Mucosa of stomach (tissue), 1 donor: ENCODE measurements around the gene ZNF512.
"Not testable (repeated sequence)": the region's sequence is repeated elsewhere in the genome, so short reads cannot be mapped to it uniquely, and the experiment has no call there.

Experiments used
- H3K27me3 ChIP-seq: one replicate; pipeline ENCODE4 v1.7.0; 2013; ENCODE audit warnings: mild to moderate bottlenecking, low read length; ENCODE audit not compliant: control insufficient read depth, insufficient read depth
- H3K36me3 ChIP-seq: one replicate; pipeline ENCODE4 v1.7.0; 2013; ENCODE audit warnings: low read length; ENCODE audit not compliant: control insufficient read depth, insufficient read depth
- H3K4me1 ChIP-seq: one replicate; pipeline ENCODE4 v1.7.0; 2013; ENCODE audit warnings: mild to moderate bottlenecking, low read length; ENCODE audit not compliant: control insufficient read depth, insufficient read depth
- H3K4me3 ChIP-seq: one replicate; pipeline ENCODE4 v1.7.0; 2013; ENCODE audit warnings: low read length
- H3K9ac ChIP-seq: one replicate; pipeline ENCODE4 v1.7.0; 2013; ENCODE audit warnings: mild to moderate bottlenecking, low read length, moderate library complexity
- H3K9me3 ChIP-seq: one replicate; pipeline ENCODE4 v1.7.0; 2013; ENCODE audit warnings: mild to moderate bottlenecking, low read length, moderate library complexity; ENCODE audit not compliant: control insufficient read depth
- donor health status: Pancreatic carcinoma.

Gene ZNF512, protein sequence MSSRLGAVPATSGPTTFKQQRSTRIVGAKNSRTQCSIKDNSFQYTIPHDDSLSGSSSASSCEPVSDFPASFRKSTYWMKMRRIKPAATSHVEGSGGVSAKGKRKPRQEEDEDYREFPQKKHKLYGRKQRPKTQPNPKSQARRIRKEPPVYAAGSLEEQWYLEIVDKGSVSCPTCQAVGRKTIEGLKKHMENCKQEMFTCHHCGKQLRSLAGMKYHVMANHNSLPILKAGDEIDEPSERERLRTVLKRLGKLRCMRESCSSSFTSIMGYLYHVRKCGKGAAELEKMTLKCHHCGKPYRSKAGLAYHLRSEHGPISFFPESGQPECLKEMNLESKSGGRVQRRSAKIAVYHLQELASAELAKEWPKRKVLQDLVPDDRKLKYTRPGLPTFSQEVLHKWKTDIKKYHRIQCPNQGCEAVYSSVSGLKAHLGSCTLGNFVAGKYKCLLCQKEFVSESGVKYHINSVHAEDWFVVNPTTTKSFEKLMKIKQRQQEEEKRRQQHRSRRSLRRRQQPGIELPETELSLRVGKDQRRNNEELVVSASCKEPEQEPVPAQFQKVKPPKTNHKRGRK

GRCh38 chr2:27582695-27583389, at the start of gene ZNF512:
Gene ZNF512, plus strand, starts transcription at chr2:27583042. Its CDS starts 71 bp downstream, at chr2:27583113.
- Histone ChIP-seq H3K9ac (peak within 1 kb of the TSS; percentile 83), H3K27me3 (no peaks in the 10 kb centered on the region)

DNA sequence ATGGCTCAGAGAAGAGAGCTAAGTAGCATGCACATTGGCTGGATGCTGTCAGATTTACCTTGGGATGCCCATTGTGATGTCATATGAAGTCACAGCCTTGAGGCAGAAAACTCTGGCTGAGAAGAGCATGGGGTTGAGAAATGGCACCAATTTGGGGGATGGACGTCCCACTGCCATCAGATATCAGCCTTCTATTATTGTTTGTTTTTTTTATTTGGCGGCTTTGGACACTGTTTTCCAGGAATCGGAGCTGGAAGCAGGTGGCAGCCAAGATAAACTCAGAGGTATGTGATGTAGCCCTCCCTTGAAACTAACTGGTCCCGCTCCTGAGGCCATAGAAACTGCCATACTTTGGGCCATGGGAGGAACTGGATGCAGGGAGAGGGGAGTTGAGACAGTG, 45.6 kb upstream of the ZNF512 start:
- Histone ChIP-seq H3K9ac (no peak overlapping the region), H3K4me3 (no peak overlapping the region), H3K4me1 (no peaks in the 10 kb centered on the region), H3K36me3 (no peaks in the 10 kb centered on the region), H3K9me3 (no peaks in the 10 kb centered on the region), H3K27me3 (peaks cover 4% of the 10 kb centered on the region)

More at GRCh38 chr2:27582695-27583389, at the start of gene ZNF512:
- H3K36me3 ChIP-seq = no peaks in the 10 kb centered on the region
- H3K9me3 ChIP-seq = no peaks in the 10 kb centered on the region
- peaks cover 4% of the 10 kb centered on the region for H3K4me1 ChIP-seq
- peak within 1 kb of the TSS; percentile 95 for H3K4me3 ChIP-seq

DNA sequence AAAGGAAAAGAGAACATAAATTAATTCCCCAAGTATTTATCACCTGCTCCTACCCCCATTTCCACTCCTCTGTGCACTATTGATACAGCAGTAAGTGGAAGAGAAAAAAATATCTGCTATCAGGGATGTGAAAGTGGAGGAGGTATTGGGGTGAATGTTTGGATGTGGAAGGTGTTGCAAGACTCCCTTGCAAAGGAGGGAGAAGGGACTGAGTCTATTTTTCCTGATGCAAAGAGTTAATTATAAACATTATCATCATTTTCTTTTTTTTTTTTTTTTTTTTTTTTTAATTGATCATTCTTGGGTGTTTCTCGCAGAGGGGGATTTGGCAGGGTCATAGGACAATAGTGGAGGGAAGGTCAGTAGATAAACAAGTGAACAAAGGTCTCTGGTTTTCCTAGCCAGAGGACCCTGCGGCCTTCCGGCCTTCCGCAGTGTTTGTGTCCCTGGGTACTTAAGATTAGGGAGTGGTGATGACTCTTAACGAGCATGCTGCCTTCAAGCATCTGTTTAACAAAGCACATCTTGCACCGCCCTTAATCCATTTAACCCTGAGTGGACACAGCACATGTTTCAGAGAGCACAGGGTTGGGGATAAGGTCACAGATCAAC, 43.9 kb upstream of the ZNF512 start:
- H3K4me3 ChIP-seq, H3K9ac ChIP-seq, H3K4me1 ChIP-seq, H3K36me3 ChIP-seq, H3K27me3 ChIP-seq, H3K9me3 ChIP-seq: not testable (repeated sequence)

- not testable (repeated sequence) for H3K4me1 ChIP-seq, H3K36me3 ChIP-seq, H3K4me3 ChIP-seq, H3K9me3 ChIP-seq, H3K9ac ChIP-seq, H3K27me3 ChIP-seq
These were observed 43.2 kb upstream of the ZNF512 start for GRCh38 chr2:27539649-27540048.

DNA sequence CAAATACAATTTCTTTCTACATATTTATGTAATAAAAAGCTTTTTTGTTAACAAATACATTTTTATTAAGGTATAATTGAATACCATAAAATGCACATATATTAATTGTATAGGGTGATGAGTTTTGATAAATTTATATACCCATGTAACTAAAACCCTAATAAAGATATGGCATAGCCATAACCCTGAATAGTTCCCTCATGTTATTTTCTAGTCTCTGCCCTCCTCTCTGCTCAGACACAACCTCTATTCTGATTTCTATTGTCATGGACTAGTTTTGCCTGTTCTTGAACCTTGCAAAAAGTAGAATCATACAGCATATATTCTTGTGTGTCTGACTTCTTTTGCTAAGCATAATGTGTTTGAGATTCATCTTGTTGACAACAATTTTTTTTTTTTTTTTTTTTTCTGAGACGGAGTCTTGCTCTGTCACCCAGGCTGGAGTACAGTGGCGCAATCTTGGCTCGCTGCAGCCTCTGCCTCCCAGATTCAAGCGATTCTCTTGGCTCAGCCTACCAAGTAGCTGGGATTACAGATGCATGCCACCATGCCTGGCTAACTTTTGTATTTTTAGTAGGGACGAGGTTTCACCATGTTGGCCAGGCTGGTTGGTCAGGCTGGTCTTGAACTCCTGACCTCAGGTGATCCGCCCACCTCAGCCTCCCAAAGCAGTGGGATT, 38.6 kb upstream of the ZNF512 start:
- Histone ChIP-seq H3K27me3 (no peaks in the 10 kb centered on the region), H3K4me3 (no peak overlapping the region), H3K36me3 (no peaks in the 10 kb centered on the region), H3K9ac (no peak overlapping the region), H3K4me1 (no peaks in the 10 kb centered on the region), H3K9me3 (no peaks in the 10 kb centered on the region)

DNA sequence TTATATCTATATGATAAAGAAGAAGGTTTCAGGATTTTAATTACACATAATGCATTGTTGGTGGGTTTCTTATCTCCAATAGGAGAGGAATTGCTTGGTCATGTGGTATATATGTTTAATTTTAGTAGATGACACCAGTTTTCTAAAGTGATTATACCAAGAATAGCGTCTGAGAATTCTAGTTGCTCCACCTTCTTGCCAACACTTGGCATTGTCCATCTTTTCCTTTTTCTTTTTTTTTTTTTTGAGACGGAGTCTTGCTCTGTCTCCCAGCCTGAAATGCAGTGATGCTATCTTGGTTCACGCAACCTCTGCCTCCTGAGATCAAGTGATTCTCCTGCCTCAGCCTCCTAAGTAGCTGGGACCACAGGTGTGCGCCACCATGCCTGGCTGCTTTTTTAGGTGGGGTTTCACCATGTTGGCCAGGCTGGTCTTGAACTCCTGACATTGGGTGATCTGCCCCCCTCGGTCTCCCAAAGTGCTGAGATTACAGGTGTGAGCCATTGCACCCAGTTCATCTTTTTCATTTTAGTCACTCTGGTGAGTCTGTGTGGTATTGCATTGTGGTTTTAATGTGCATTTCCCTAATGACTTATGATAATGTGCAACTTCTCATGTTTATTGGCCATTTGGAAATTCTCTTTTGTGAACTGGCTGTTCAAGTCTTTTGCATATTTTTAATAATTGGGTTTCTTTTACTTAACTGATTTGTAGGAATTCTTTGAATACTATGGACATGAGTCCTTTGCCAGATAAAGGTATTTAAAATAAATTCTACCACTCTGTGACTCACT, 37.3 kb upstream of the ZNF512 start:
- H3K27me3 ChIP-seq = no peaks in the 10 kb centered on the region
- H3K9me3 ChIP-seq = no peaks in the 10 kb centered on the region
- H3K9ac ChIP-seq = no peak overlapping the region
- H3K4me3 ChIP-seq = no peak overlapping the region
- no peaks in the 10 kb centered on the region for H3K36me3 ChIP-seq
- H3K4me1 ChIP-seq = no peaks in the 10 kb centered on the region

GRCh38 chr2:27549303-27549702, 33.5 kb upstream of the ZNF512 start:
- Histone ChIP-seq H3K27me3 (peaks cover 6% of the 10 kb centered on the region), H3K9ac (no peak overlapping the region), H3K4me1 (no peaks in the 10 kb centered on the region), H3K9me3 (no peaks in the 10 kb centered on the region), H3K36me3 (no peaks in the 10 kb centered on the region), H3K4me3 (no peak overlapping the region)

GRCh38 chr2:27551514-27551913, 31.3 kb upstream of the ZNF512 start:
- Histone ChIP-seq H3K27me3 (peaks cover 6% of the 10 kb centered on the region), H3K4me3 (no peak overlapping the region)

DNA sequence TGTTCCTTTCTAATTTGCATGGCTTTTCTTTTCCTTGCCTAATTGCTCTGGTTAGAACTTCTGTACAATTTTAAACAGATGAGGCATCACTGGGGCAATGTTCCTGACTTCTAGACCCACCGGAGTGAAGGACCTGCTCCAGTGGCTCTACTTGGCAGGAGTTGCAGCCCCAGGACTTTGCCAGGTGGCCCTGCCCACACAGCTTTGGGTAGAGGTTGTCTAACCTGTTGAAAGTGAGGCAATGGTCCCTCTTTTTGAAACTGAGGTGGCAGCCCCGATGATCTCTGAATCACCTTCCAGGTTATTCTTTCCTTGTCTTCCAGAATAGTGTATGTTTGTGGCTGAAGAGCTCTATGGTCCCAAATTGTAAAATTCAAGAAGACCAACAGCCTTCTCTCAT, 29.9 kb upstream of the ZNF512 start:
- no peaks in the 10 kb centered on the region for H3K9me3 ChIP-seq
- peaks cover 6% of the 10 kb centered on the region for H3K27me3 ChIP-seq
- no peaks in the 10 kb centered on the region for H3K4me1 ChIP-seq
- H3K9ac ChIP-seq = no peak overlapping the region
- H3K36me3 ChIP-seq = no peaks in the 10 kb centered on the region
- H3K4me3 ChIP-seq = no peak overlapping the region

More at GRCh38 chr2:27551514-27551913, 31.3 kb upstream of the ZNF512 start:
- no peaks in the 10 kb centered on the region for H3K9me3 ChIP-seq
- no peak overlapping the region for H3K9ac ChIP-seq
- H3K36me3 ChIP-seq = no peaks in the 10 kb centered on the region
- no peaks in the 10 kb centered on the region for H3K4me1 ChIP-seq

DNA sequence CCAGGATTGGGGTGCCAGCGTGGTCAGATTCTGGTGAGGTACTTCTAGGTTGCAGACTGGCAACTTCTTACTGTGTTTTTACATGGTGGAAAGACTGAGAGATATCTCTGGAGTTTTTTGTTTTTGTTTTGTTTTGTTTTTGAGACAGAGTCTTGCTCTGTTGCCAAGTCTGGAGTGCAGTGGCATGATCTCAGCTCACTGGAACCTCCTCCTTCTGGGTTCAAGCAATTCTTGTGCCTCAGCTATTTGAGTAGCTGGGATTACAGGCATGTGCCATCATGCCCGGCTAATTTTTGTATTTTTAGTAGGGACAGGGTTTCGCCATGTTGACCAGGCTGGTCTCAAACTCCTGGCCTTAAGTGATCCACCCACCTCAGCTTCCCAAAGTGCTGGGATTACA, 28.4 kb upstream of the ZNF512 start:
- not testable (repeated sequence) for H3K9ac ChIP-seq, H3K36me3 ChIP-seq, H3K4me1 ChIP-seq, H3K4me3 ChIP-seq, H3K9me3 ChIP-seq, H3K27me3 ChIP-seq

DNA sequence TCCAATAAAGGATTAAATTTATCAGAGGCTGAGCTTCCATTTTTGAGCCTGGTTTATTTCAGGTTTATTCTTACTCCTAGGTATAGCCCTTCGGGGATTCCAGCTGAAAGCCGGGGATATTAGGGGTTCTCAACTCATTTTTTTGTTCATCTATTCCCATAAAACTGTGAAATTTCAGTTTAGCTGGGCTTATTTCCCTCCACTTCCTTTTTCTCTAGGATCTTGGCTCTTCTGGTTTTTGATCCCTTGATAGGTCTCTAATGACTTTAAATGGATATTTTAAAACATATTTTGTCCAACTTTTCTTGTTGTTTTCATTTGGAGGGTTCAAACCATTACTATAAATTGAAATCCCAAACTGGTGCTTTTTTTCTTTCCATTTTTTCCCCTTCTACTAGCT, 23.6 kb upstream of the ZNF512 start:
- H3K27me3 ChIP-seq = no peaks in the 10 kb centered on the region
- no peak overlapping the region for H3K4me3 ChIP-seq
- no peak overlapping the region for H3K9ac ChIP-seq
- no peaks in the 10 kb centered on the region for H3K9me3 ChIP-seq
- no peaks in the 10 kb centered on the region for H3K4me1 ChIP-seq
- H3K36me3 ChIP-seq = no peaks in the 10 kb centered on the region
